Erythroblast (primary cell): ENCODE measurements around the gene ZNF557.
"Not testable (repeated sequence)": the region's sequence is repeated elsewhere in the genome, so short reads cannot be mapped to it uniquely, and the experiment has no call there.

ENCODE experiments used
- DNase-seq, 2 experiments: peaks; one replicate each; lab custom pipeline; 2025; lab: John Stamatoyannopoulos, UW
- GATA1 ChIP-seq: IDR thresholded peaks from 2 replicates; pipeline ENCODE4 v1.6.1; 2011; ENCODE audit warnings: low read depth, mild to moderate bottlenecking, control low read depth, low read length, moderate library complexity
- POLR2A ChIP-seq: IDR thresholded peaks from 2 replicates; pipeline ENCODE4 v1.6.1; 2011; ENCODE audit warnings: mild to moderate bottlenecking, low read length

The ZNF557 gene

DNA sequence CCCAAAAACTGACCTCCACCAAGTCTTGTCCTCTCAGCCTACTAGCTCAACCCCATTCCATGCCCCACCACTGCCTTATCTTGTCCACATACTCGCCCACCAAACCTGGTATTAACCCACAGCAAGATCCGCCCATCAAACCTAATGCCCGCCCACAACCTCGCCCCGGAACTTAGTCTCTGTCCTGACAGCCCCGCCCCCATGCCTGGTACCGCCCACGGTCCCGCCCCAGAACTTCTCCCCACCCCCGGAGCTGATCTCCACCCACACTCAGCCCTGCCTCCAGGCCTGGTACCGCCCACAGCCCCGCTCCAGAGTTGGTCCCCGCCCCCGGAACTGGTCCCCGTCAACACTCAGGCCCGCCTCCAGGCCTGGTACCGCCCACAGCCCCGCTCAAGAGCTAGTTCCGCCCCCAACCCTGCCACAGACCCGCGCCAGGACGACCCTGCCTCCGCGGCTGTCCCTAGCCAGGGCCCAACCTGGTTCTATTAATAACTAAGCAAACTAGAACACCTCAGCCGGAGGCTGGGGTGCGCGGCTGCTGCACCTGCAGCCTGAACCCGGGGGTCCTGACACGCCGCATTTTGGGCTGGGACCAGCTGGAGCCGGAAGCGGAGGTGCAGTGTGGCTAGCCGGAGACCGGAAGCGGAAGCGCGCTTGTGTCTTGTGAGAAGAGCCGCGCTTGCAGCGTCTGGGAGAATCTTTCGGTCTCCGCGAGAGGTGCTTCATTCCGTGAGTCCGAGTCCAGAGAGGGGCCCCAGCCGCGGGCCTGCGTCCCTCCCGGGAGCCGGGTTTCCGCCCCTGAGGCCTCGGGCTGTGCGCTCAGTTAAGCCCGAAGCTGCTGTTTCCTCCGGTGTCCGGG lies at the start of gene ZNF557:
Gene ZNF557 (plus strand): TSS at position 662 of the 862 bp plus-strand sequence. CDS start 5,372 bp downstream, outside the sequence.
- peak; percentile 98 to 99 for DNase-seq
- peak; percentile 82 for TF ChIP-seq POLR2A
- TF ChIP-seq GATA1 = no peak

DNA sequence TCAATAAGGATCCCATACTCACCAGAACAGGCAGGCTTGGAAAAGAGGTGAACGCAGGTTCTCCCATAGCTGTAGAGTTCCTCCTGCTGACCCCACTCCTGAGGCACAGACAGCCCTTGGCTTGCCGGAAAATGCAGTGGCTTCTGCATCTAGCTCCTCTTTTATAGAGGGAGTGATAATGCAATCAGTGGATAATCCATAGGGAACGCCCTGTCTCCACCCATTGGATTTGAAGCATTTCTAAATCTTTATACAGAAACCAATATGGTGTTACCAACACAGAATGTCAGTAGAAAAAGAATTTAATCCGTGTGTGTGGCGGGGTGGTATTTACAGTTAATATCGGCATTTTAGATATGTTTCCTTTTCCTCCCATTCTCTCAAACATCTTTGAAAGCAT lies 48.2 kb upstream of the ZNF557 start, which contains the start of gene MBD3L2B:
Gene MBD3L2B (minus strand): TSS at position 101 of the 400 bp plus-strand sequence. CDS start 34 bp downstream, at position 67.
- DNase-seq = not testable (repeated sequence)

- DNase-seq = not testable (repeated sequence)
These were observed 40.7 kb upstream of the ZNF557 start for GRCh38 chr19:7028790-7029189.

DNA sequence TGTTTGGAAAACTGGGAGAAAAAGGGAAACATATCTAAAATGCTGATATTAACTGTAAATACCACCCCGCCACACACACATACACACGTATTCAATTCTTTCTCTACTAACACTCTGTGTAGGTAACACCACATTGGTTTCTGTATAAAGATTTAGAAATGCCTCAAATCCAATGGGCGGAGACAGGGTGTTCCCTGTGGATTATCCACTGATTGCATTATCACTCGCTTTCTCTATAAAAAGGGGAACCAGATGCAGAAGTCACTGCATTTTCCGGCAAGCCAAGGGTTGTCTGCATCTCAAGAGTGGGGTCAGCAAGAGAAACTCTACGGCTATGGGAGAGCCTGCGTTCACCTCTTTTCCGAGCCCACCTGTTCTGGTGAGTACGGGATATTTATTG lies 39.2 kb upstream of the ZNF557 start, which contains the start of gene MBD3L5:
Gene MBD3L5 (plus strand): TSS at position 301 of the 400 bp plus-strand sequence. CDS start 34 bp downstream, at position 335.
- DNase-seq = not testable (repeated sequence)

- DNase-seq = not testable (repeated sequence)
These were observed 29.4 kb upstream of the ZNF557 start, which contains the start of gene MBD3L4 for GRCh38 chr19:7040079-7040478. MBD3L4 (minus strand) TSS chr19:7040179; CDS start chr19:7040144, 35 bp downstream.

- DNase-seq = not testable (repeated sequence)
These were observed 27.9 kb upstream of the ZNF557 start for GRCh38 chr19:7041563-7041962.

- not testable (repeated sequence) for DNase-seq
These were observed 20.5 kb upstream of the ZNF557 start, which contains the start of gene MBD3L2 for GRCh38 chr19:7049021-7049420. MBD3L2 (plus strand) TSS chr19:7049321; CDS start chr19:7049374, 53 bp downstream.

GRCh38 chr19:7051421-7051820 lies 18.1 kb upstream of the ZNF557 start:
- not testable (repeated sequence) for DNase-seq

- not testable (repeated sequence) for DNase-seq
These were observed 16.6 kb upstream of the ZNF557 start for GRCh38 chr19:7052896-7053295.

GRCh38 chr19:7054635-7055368 lies 14.7 kb upstream of the ZNF557 start:
- not testable (repeated sequence) for DNase-seq

DNA sequence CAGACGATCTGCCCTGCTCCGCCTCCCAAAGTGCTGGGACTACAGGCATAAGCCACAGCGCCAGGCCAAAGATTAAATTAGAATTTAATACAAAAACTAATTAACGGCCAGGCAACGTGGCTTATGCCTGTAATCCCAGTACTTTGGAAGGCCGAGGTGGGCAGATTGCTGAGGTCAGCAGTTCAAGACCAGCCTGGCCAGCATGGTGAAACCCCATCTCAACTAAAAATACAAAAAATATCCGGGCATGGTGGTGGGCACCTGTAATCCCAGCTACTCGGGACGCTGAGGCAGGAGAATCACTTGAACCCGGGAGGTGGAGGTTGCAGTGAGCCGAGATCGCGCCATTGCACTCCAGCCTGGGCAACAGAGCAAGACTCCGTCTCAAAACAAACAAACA lies 13.8 kb upstream of the ZNF557 start:
- DNase-seq = not testable (repeated sequence)

DNA sequence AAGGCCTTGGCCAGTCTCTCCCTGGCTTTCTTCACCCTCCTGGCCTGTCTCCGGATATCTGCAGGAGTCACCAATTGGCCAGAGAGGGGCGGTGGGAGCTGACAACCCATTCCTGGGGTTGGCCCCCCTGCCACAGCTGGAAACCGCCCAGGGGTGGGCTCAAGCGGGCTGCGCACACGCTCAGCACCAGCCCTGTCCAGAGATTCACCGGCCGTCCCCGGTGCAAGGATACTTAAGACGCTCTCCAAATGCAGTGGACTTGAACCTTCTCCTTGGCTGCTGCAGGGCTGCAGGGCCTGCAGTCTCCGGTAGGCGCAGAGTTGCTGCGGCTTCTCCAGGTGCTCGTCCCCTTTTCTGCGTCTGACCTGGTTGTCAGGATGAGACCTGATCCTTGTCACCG lies 13.1 kb upstream of the ZNF557 start:
- DNase-seq = not testable (repeated sequence)

GRCh38 chr19:7058576-7058975 lies 10.9 kb upstream of the ZNF557 start, which contains the start of gene MBD3L3:
MBD3L3 (minus strand) TSS chr19:7058676; CDS start chr19:7058605, 71 bp downstream.
- DNase-seq = not testable (repeated sequence)

- DNase-seq = not testable (repeated sequence)
These were observed 9.5 kb upstream of the ZNF557 start for GRCh38 chr19:7059977-7060376.

DNA sequence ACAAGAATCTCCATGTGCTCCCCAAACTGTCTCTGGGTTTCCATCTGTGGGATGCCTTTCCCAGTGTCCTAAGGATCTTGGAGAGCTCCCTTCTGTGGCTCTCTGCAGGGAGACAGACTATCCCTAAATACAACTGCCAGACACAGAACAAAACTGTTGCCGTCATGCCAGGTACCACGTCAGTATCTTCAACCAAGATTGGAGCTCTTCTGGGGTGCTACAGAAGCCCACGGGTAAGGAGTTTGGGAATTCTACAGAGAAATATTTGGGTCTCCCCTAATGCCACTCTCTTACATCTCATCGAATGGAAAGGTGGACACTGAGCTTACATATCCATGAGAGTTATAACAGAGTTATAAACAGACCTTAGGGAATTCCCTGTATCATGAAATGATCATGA lies 6.2 kb upstream of the ZNF557 start:
- no peak for DNase-seq
- TF ChIP-seq GATA1 (no peak), POLR2A (no peak)
